NB4 (cell line): ENCODE measurements around the gene WIF1.

ENCODE experiments used
- POLR2A ChIP-seq: IDR thresholded peaks from 2 replicates; pipeline ENCODE4 v1.6.1; 2011; ENCODE audit warnings: mild to moderate bottlenecking; ENCODE audit not compliant: insufficient read length; ENCODE audit errors: extremely low read depth
- TF ChIP-seq, protein P1 (sequence below): IDR thresholded peaks from one replicate; pipeline ENCODE4 v1.5.1; 2012; ENCODE audit warnings: low read depth, low read length

DNA sequence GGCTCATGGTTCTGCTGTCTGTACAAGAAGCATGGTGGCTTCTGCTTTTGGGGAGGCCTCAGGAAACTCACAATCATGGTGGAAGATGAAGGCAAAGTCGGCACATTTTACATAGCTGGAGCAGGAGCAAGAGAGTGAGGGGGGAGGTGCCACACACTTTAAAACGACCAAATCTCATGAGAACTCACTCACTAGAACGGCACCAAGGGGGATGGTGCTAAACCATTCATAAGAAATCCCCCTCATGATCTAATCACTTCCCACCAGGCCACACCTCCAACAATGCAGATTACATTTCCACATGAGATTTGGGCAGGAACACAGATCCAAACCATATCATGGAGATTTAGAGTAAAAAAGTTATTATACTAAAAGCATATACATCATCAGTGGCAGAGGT, 34.7 kb upstream of the WIF1 start:
- TF ChIP-seq, protein P1, sequence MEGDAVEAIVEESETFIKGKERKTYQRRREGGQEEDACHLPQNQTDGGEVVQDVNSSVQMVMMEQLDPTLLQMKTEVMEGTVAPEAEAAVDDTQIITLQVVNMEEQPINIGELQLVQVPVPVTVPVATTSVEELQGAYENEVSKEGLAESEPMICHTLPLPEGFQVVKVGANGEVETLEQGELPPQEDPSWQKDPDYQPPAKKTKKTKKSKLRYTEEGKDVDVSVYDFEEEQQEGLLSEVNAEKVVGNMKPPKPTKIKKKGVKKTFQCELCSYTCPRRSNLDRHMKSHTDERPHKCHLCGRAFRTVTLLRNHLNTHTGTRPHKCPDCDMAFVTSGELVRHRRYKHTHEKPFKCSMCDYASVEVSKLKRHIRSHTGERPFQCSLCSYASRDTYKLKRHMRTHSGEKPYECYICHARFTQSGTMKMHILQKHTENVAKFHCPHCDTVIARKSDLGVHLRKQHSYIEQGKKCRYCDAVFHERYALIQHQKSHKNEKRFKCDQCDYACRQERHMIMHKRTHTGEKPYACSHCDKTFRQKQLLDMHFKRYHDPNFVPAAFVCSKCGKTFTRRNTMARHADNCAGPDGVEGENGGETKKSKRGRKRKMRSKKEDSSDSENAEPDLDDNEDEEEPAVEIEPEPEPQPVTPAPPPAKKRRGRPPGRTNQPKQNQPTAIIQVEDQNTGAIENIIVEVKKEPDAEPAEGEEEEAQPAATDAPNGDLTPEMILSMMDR, result no peak
- no peak for TF ChIP-seq POLR2A
